ENCODE measurements around the gene RAB3GAP2.

DNA sequence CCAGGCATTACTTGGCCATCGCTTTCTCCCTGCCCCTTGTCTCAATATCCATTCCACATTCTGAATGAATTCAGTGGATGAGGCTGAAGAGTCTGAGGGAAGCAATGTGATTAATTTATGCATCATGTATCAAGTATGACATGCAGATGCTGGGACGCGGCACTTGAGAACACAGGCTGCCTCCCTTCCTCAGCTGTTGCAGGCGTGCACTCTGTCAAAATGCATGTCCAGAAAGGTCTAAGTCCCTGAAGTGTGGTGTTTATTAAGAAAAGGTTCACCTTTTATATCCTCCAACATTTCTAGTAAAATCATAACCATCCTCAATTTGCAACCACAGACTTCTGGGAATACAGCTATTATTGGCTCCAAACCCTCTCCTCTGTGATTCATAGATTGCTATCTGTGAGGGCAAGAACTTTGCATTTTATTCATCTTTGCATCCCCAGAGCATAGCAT, 22.6 kb upstream of the RAB3GAP2 start:
- TF ChIP-seq EZH2 (IDR thresholded peaks at IDR 0.05) (no peak), POLR2AphosphoS5 (IDR thresholded peaks at IDR 0.05; ENCODE audit: borderline replicate concordance, low read depth, low read length) (no peak)

Measured in SK-N-MC (cell line).